Small intestine (tissue), 4 donors: Measurements from ENCODE around the gene OR52E1. TPM values are rescaled to one million over a fixed set of nuclear protein-coding genes. Genes with fewer than 3 reads are reported as not detected.

Experiments
- polyA plus RNA-seq, 4 donors: library from polyadenylated mRNA; stranded (reverse) in 3 of 4; unstranded in 1 of 4; fragments of 200-250 nt in 3 of 4; fragments of 120-200 nt in 1 of 4; gene quantifications; one replicate each; pipeline versions ENCODE4 v1.2.1 to v1.2.3, GENCODE V29; 2013
- donor health status: healthy with polysubstance abuse.
- donor health status: Bipolar disorder and iron deficiency.
- donor health status: healthy.

Gene OR52E1
- polyA plus RNA-seq, 4 donors, result not detected

Other genes starting within 250 kb of the OR52E1 start
- gene OR51F2, start 248.3 kb upstream of the OR52E1 start, polyA plus RNA-seq, result not detected
- gene OR51S1, start 220.4 kb upstream of the OR52E1 start, polyA plus RNA-seq, result not detected
- not detected for gene OR51T1, start 187.7 kb upstream of the OR52E1 start, polyA plus RNA-seq
- not detected for gene OR51A7, start 165.8 kb upstream of the OR52E1 start, polyA plus RNA-seq
- gene OR51G2, start 150.2 kb upstream of the OR52E1 start, polyA plus RNA-seq, result not detected
- not detected for gene OR51G1, start 145.2 kb upstream of the OR52E1 start, polyA plus RNA-seq
- gene OR51A4, start 122.0 kb upstream of the OR52E1 start, polyA plus RNA-seq, result not detected
- not detected for gene OR51A2, start 113.9 kb upstream of the OR52E1 start, polyA plus RNA-seq
- not detected for gene OR51L1, start 74.7 kb upstream of the OR52E1 start, polyA plus RNA-seq
- gene OR52J3, start 23.0 kb upstream of the OR52E1 start, polyA plus RNA-seq, result not detected
- not detected for gene OR52E2, start 9.9 kb upstream of the OR52E1 start, polyA plus RNA-seq
- not detected for gene OR52A5, start 68.8 kb downstream of the OR52E1 start, polyA plus RNA-seq
- gene OR52A1, start 85.2 kb downstream of the OR52E1 start, polyA plus RNA-seq, result not detected
- gene OR51V1, start 131.1 kb downstream of the OR52E1 start, polyA plus RNA-seq, result not detected
- gene HBB, start 157.5 kb downstream of the OR52E1 start, polyA plus RNA-seq, result 10 to 100 TPM in 2 of 4 donors, 1 to 10 TPM in 2; 7.4 to 61.4 (median 13.2) TPM
- gene HBD, start 164.9 kb downstream of the OR52E1 start, polyA plus RNA-seq, result under 1 TPM in 1 of 4 donors, not detected in 3; 0.15 TPM
- 1 to 10 TPM in 1 of 4 donors, not detected in 3; 2.5 TPM for gene HBG1, start 180.3 kb downstream of the OR52E1 start, polyA plus RNA-seq
- 100 to 1,000 TPM in 1 of 4 donors, not detected in 3; 857 TPM for gene HBG2, start 185.2 kb downstream of the OR52E1 start, polyA plus RNA-seq
- gene HBE1, start 200.4 kb downstream of the OR52E1 start, polyA plus RNA-seq, result 1 to 10 TPM in 1 of 4 donors, not detected in 3; 1.9 TPM
- not detected for gene OR51B4, start 232.4 kb downstream of the OR52E1 start, polyA plus RNA-seq